Neural progenitor cell (in vitro differentiated cells): ENCODE measurements around the gene SERPINE1. TPM values are rescaled to one million over a fixed set of nuclear protein-coding genes. Genes with fewer than 3 reads are reported as not detected.

Source experiments
- DNase-seq: peaks from one replicate; pipeline ENCODE4 v3.0.0-alpha.2; 2016; ENCODE audit warnings: low spot score
- H2AFZ ChIP-seq: fragments of 200-600 bp; sonication (generic); replicated peaks from 2 replicates; pipeline ENCODE4 v1.6.1; 2016; ENCODE audit warnings: antibody characterized with exemption
- H3F3A ChIP-seq: fragments of 200-600 bp; sonication (generic); 2 replicates; pipeline ENCODE4 v1.6.1; 2016; ENCODE audit warnings: antibody characterized with exemption, low read depth
- H3K27ac ChIP-seq: fragments of 200-600 bp; sonication (generic); 2 replicates; pipeline ENCODE4 v1.5.1; 2016; ENCODE audit warnings: mild to moderate bottlenecking
- H3K27me3 ChIP-seq: fragments of 200-600 bp; sonication (generic); 2 replicates; pipeline ENCODE4 v1.6.1; 2016; ENCODE audit warnings: mild to moderate bottlenecking, moderate library complexity
- H3K36me3 ChIP-seq: fragments of 200-600 bp; sonication (generic); 2 replicates; pipeline ENCODE4 v1.5.1; 2016
- H3K4me1 ChIP-seq: fragments of 200-600 bp; sonication (generic); 2 replicates; pipeline ENCODE4 v1.6.1; 2016; ENCODE audit warnings: mixed run types
- H3K4me2 ChIP-seq: fragments of 200-600 bp; sonication (generic); 2 replicates; pipeline ENCODE4 v1.6.1; 2016
- H3K4me3 ChIP-seq: fragments of 200-600 bp; sonication (generic); 2 replicates; pipeline ENCODE4 v1.5.1; 2016
- H3K79me2 ChIP-seq: fragments of 200-600 bp; sonication (generic); 2 replicates; pipeline ENCODE4 v1.6.1; 2016; ENCODE audit warnings: low read depth
- H3K9ac ChIP-seq: fragments of 200-600 bp; sonication (generic); 2 replicates; pipeline ENCODE4 v1.6.1; 2016
- H3K9me3 ChIP-seq: fragments of 200-600 bp; sonication (generic); 2 replicates; pipeline ENCODE4 v1.5.1; 2016; ENCODE audit warnings: low read depth
- H4K20me1 ChIP-seq: fragments of 200-600 bp; sonication (generic); 2 replicates; pipeline ENCODE4 v1.6.1; 2016; ENCODE audit warnings: low read depth
- H3K27ac Mint-ChIP-seq: 3 replicates; pipeline ENCODE4 v1.8.0; 2021; ENCODE audit warnings: mixed read lengths
- H3K27me3 Mint-ChIP-seq: 2 replicates; pipeline ENCODE4 v1.8.0; 2022; ENCODE audit warnings: low read depth, mild to moderate bottlenecking, inconsistent platforms, moderate library complexity, mixed read lengths; ENCODE audit not compliant: insufficient read depth
- H3K36me3 Mint-ChIP-seq: 3 replicates; pipeline ENCODE4 v1.8.0; 2021; ENCODE audit warnings: mixed read lengths
- H3K4me1 Mint-ChIP-seq: 3 replicates; pipeline ENCODE4 v1.8.0; 2021; ENCODE audit warnings: mixed read lengths
- H3K4me3 Mint-ChIP-seq: 3 replicates; pipeline ENCODE4 v1.8.0; 2021; ENCODE audit warnings: mild to moderate bottlenecking, moderate library complexity, mixed read lengths
- H3K9me3 Mint-ChIP-seq: 3 replicates; pipeline ENCODE4 v1.8.0; 2020; ENCODE audit warnings: mixed read lengths
- EZH2 ChIP-seq: fragments of 200-600 bp; sonication (generic); IDR thresholded peaks from 2 replicates; pipeline ENCODE4 v1.6.1; 2017; ENCODE audit warnings: antibody characterized with exemption, mild to moderate bottlenecking, moderate library complexity
- EZH2phosphoT487 ChIP-seq: fragments of 200-600 bp; sonication (generic); IDR thresholded peaks from 2 replicates; pipeline ENCODE4 v1.6.1; 2017; ENCODE audit warnings: antibody characterized with exemption
- total RNA-seq: library from RNA; depleted of rRNA; stranded (reverse); fragments of >200 nt; gene quantifications from 2 replicates; pipeline ENCODE4 v1.2.3, GENCODE V29; 2015; ENCODE audit warnings: low replicate concordance
- TF ChIP-seq, protein P1 (sequence below): fragments of 200-600 bp; sonication (generic); IDR thresholded peaks from 2 replicates; pipeline ENCODE4 v1.5.1; 2017; ENCODE audit warnings: antibody characterized with exemption, mild to moderate bottlenecking

Gene SERPINE1
- total RNA-seq, 1 donor from 2014 or later: not detected

DNA sequence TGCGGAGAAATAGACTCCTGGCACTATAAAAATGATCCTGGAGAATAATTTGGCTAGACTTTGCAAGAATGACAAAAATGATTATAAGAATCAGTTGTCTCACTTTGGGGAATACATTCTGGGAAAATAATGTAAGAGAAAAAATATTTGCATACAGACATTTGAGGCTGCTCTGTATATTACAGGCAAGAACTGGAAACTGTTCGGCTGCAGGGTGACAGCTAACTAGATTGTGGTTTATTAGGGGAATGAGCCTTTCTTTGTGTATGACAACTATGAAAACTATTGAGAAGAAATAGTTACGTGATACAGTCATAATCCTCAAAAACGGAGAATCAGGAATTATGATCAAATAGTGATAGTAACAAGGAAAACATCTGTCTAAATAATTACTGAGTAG, 33.0 kb upstream of the SERPINE1 start:
- Mint-ChIP-seq H3K4me3 (no peak overlapping the region), H3K9me3 (peaks cover 6% of the 10 kb centered on the region), H3K4me1 (peaks cover 15% of the 10 kb centered on the region), H3K27ac (no peak overlapping the region), H3K36me3 (peaks cover 10% of the 10 kb centered on the region), H3K27me3 (peaks cover 11% of the 10 kb centered on the region)
- Histone ChIP-seq H3K27ac (no peak overlapping the region), H2AFZ (no peak overlapping the region), H3K36me3 (no peaks in the 10 kb centered on the region), H3K4me2 (no peak overlapping the region), H3K79me2 (no peaks in the 10 kb centered on the region), H3K4me1 (no peaks in the 10 kb centered on the region), H4K20me1 (no peaks in the 10 kb centered on the region), H3F3A (peaks cover 4% of the 10 kb centered on the region), H3K4me3 (no peak overlapping the region), H3K9ac (no peak overlapping the region), H3K27me3 (no peaks in the 10 kb centered on the region), H3K9me3 (no peaks in the 10 kb centered on the region)
- no peak for DNase-seq
- TF ChIP-seq, protein P1, sequence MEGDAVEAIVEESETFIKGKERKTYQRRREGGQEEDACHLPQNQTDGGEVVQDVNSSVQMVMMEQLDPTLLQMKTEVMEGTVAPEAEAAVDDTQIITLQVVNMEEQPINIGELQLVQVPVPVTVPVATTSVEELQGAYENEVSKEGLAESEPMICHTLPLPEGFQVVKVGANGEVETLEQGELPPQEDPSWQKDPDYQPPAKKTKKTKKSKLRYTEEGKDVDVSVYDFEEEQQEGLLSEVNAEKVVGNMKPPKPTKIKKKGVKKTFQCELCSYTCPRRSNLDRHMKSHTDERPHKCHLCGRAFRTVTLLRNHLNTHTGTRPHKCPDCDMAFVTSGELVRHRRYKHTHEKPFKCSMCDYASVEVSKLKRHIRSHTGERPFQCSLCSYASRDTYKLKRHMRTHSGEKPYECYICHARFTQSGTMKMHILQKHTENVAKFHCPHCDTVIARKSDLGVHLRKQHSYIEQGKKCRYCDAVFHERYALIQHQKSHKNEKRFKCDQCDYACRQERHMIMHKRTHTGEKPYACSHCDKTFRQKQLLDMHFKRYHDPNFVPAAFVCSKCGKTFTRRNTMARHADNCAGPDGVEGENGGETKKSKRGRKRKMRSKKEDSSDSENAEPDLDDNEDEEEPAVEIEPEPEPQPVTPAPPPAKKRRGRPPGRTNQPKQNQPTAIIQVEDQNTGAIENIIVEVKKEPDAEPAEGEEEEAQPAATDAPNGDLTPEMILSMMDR: no peak
- TF ChIP-seq EZH2: no peak
- no peak for TF ChIP-seq EZH2phosphoT487

DNA sequence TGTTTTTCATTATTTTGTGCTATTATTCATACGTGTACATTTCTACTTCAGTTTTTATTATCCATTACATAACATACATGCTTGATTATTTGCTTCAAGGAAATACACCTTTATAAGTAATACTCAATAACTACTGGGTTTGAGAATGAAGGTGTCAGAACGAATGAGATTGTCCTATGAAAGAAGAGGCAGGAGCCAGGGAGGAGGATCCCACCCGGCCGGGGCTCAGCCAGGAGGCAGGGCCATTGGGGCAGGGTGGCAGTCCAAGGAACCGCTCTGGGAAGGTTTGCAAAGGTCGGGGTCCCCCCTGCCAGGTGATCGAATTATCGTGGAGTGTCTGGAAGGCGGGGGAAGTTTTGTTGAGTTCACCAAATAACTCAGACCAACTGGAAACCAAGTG, 32.5 kb upstream of the SERPINE1 start:
- peaks cover 13% of the 10 kb centered on the region for H3K27me3 Mint-ChIP-seq
- peaks cover 19% of the 10 kb centered on the region for H3K4me1 Mint-ChIP-seq
- Histone ChIP-seq H3K9me3 (no peaks in the 10 kb centered on the region), H3K27me3 (no peaks in the 10 kb centered on the region), H3K79me2 (no peaks in the 10 kb centered on the region), H3K36me3 (no peaks in the 10 kb centered on the region), H3K4me3 (no peak overlapping the region), H3K4me2 (no peak overlapping the region), H3K4me1 (no peaks in the 10 kb centered on the region), H3K9ac (no peak overlapping the region), H3K27ac (no peak overlapping the region), H3F3A (peaks cover 6% of the 10 kb centered on the region), H4K20me1 (no peaks in the 10 kb centered on the region), H2AFZ (no peak overlapping the region)
- no peak overlapping the region for H3K4me3 Mint-ChIP-seq
- DNase-seq: no peak
- H3K27ac Mint-ChIP-seq: no peak overlapping the region
- TF ChIP-seq EZH2: no peak
- no peak for TF ChIP-seq EZH2phosphoT487
- TF ChIP-seq, protein P1: no peak
- H3K36me3 Mint-ChIP-seq: peaks cover 9% of the 10 kb centered on the region
- peaks cover 6% of the 10 kb centered on the region for H3K9me3 Mint-ChIP-seq

DNA sequence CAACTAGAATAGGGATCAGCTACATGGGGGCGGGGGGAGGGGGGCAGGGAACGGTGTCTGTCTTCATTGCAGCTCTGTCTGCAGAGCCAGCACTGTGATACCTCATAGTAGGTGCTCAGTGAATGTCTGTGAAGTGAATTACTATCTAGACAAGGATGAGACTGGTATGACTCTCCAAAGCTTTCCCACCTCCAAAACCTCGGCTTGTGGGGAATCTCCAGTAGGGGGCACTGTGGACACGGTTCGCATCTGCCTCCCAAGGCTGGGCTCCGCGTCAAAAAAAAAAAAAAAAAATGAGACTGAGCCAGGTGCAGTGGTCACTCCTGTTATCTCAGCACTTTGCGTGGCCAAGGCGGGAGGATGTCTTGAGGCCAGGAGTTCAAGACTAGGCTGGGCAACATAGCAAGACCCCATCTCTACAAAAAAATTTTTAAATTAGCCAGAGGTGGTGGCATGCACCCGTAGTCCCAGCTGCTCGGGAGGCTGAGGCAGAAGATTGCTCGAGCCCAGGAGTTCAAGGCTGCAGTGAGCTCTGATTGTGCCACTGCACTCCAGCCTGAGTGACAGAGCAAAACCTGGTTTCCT, 32.0 kb upstream of the SERPINE1 start:
- H4K20me1 ChIP-seq: no peaks in the 10 kb centered on the region
- DNase-seq: peak; percentile 69
- H3K36me3 Mint-ChIP-seq: peaks cover 7% of the 10 kb centered on the region
- H3K4me3 Mint-ChIP-seq: no peak overlapping the region
- peaks cover 24% of the 10 kb centered on the region for H3K4me1 Mint-ChIP-seq
- H3K36me3 ChIP-seq: no peaks in the 10 kb centered on the region
- H3K9me3 Mint-ChIP-seq: peaks cover 6% of the 10 kb centered on the region
- H3K79me2 ChIP-seq: no peaks in the 10 kb centered on the region
- H3K27me3 Mint-ChIP-seq: peaks cover 13% of the 10 kb centered on the region
- no peaks in the 10 kb centered on the region for H3K9me3 ChIP-seq
- no peak overlapping the region for H3K27ac Mint-ChIP-seq
- no peak overlapping the region for H3K4me2 ChIP-seq
- H3K4me1 ChIP-seq: no peaks in the 10 kb centered on the region
- H3K9ac ChIP-seq: no peak overlapping the region
- no peak overlapping the region for H3K4me3 ChIP-seq
- H2AFZ ChIP-seq: no peak overlapping the region
- TF ChIP-seq EZH2phosphoT487: no peak
- TF ChIP-seq, protein P1: peak; percentile 71
- peaks cover 11% of the 10 kb centered on the region for H3F3A ChIP-seq
- H3K27me3 ChIP-seq: no peaks in the 10 kb centered on the region
- H3K27ac ChIP-seq: no peak overlapping the region
